HS-5 (cell line): ENCODE measurements around the gene SEMA5B.

Experiments
- DNase-seq: peaks from one replicate; pipeline ENCODE4 v3.0.0-alpha.2; 2012; ENCODE audit warnings: low read depth

SEMA5B gene

DNA sequence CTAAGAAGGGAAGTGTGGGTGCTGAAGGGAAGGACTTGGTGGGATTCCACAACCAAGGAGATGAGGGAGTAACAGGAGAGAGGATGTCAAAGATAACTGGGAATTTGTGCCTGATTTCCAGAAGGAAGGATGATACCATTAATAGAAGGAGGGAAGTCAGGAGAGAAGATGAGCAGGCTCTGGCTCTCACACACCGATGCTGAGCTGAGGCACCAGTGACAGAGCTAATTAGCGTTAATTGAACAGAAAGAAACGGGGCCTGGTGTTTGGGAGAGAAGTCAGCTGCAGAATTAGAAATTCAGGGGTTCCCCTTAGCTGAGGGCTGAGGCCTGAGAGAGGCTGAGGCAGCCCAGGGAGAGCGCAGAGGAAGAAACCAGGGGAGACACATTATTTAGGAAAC is 27.4 kb upstream of the SEMA5B start:
- no peak for DNase-seq

GRCh38 chr3:123054109-123054778 is 26.7 kb upstream of the SEMA5B start:
- no peak for DNase-seq

GRCh38 chr3:123053107-123053506 is 25.5 kb upstream of the SEMA5B start:
- no peak for DNase-seq

DNA sequence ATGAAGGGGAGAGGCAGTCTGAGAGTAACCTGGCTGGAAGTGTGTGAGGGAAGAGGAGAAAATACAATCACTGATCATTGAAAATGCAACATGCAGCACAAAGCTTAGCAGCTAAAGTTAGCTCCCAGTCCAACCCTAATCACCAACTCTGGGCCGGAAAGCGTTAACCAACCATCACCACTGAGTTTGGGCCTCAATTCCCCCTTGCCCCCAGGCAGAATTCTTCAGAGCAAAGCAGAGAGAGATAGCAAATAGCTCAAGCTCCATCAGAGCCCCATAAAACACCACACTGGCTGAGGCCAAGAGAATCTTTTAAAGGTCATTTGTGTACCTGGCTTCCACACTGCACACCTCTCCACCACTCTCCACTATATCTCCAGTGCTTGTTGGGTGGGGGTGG is 23.1 kb upstream of the SEMA5B start:
- no peak for DNase-seq

GRCh38 chr3:123048480-123049237 is 21.1 kb upstream of the SEMA5B start:
- DNase-seq: no peak

- DNase-seq: no peak
Observed at GRCh38 chr3:123047062-123047319, 19.4 kb upstream of the SEMA5B start.

DNA sequence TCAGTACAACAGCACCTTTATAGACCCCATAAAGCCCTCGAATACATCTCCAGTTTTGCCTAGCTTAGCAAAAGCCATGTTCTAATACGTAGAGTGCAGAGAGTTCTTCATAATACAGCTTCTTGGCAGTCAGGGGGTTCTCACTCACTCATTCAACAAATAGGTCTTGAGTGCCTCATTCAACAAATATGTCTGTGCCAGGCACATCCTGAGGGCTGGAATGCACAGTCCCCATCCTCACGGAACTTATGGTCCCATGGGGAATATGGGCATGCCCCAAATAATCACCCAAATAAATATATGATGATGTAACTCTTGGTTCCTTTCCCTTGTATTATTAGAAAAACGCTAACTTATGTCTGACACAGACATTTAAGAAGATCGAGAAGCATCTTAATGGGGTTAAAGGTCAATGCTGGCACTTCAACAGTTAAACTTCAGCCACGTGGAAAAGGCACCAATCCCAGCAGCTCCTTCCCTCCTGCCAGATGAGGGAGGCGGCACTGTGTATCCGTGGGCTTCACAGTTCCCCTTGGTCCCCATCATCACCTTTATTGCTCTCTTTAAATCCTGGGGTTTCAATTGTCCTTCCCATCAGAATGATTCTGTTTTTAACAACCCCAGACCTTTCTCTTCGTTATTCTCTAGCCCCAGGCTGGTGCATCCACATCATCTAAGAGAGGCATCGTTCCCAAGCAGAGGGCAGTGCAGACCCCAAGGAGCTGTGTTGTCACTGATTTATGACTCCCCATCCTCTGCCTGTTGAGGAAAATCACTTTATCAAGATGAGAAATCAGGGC is 18.9 kb upstream of the SEMA5B start:
- no peak for DNase-seq

DNA sequence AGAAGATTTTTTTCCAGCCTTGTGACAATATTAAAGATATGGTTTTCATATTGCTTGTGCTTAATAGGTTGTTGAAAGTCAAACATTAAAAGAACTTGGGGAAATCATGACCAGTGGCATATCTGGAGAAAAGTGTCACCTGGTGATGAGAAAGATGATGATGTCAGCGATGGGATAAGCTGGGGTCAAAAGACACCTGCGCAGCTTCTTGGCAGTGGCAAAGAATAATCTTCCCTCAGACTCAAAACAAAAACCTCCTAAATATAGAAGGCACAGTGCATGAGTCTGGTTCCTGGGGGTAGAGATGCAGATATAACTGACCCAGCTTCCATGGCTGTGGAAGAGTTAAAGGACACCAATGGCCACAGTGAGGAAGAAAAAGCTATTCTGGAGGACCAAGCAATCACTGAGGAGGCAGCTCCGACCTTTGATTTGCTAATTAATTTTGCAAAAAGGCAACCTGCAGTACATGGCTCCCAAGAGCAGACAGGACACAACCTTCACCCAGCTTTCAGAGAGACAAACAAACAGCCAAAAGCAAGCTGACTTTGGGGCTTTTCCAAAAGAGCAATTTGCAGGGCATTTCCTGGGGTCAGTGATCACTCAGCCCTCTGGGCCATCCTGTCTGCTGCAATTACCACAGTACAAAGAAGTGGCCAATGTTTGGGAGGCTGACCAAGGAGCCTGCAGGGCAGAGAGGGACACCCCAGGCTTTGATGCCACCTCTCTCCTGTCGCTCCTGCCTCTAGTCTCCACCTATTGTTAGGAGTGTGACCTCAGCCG is 17.6 kb upstream of the SEMA5B start:
- no peak for DNase-seq

DNA sequence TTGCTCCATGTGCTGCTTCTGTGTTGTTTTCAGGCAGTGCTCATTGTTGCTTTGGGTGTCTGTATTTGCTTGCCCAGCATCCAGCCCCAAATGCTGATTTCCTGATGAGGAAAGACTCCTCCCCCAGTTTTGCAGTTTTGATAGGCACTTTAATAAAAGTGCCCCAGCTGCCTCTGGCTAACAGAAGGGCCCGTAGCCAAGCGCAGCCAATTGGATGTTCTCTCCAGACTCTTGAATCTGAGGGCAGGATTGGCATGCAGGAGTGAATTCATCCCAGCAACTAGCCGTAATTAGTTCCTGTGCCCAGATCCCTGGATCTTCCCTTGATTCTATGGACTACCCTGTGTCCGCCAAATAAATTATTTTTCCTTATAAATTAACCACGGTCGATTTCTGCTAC is 14.8 kb upstream of the SEMA5B start:
- no peak for DNase-seq

DNA sequence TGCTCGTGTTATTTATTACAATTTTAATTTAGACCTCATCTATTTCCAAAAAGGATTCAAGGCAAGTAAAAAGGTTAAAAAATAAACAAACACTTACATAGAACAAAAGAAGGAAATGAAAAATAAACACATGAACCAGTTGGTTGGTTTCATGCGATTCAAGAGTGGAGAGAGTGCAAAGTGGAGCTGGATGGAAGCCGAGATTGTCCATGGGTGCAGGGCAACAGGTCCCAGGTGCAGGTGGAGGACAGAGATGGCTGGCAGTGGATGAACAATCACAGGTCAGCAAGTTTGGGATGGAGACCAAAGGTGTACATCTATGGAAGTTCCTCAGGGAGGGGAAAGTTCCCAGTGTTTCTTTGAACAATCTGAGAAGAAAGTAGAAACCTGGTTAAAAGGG is 11.6 kb upstream of the SEMA5B start:
- no peak for DNase-seq

GRCh38 chr3:123038751-123039150 is 11.2 kb upstream of the SEMA5B start:
- DNase-seq: no peak

GRCh38 chr3:123037015-123037375 is 9.4 kb upstream of the SEMA5B start:
- DNase-seq: no peak

DNA sequence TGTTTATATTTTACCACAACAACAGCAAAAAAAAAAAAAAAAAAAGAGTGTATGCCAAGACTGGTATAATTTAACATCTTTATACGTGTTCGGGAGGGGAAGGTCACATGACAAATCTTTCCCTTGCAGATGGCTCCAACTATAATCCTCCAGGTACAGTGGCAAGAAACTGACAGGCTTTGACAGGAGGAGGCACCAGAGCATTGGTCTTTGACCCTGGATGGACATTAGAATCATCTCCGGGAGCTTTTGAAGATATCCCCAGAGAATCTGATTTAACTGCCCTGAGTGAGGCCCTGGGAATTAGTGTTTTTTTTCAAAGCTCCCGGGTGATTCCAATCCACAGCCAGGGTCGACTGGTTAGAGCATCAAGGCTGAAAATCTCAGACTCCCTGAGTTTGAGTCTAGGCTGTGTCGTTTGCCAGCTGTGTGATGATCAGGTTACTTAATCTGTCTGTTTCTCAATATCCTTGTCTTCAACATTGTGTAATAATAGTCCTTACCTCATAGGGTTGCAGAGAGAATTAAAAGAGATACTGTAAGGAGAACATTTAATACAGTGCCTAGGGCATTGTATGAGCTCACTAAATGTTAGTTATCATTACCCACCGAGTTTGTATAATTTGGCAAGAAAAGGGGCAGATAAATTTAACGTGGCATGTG is 8.9 kb upstream of the SEMA5B start:
- DNase-seq: peak; percentile 25

- DNase-seq: no peak
Observed at GRCh38 chr3:123034996-123035395, 7.4 kb upstream of the SEMA5B start.

GRCh38 chr3:123034120-123034519 is 6.6 kb upstream of the SEMA5B start:
- no peak for DNase-seq

DNA sequence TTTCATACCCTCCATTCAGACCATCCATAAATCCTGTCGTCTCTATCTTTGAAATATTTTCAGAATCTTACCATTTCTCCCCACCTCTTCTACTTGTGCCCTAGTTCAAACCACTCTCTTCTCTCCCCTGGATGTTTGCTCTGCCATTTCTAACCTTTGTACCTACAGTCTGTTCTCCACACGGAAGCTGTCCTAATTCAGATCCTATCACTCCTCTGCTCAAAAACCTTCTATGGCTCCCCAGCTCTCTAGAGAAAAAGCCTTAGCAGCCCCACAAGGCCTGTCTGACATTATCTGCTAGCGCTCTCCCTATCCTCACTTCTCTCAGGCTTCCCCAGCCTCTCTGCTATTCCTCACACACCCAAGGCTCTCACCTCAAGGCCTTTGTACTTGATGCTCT is 4.5 kb upstream of the SEMA5B start:
- no peak for DNase-seq

DNA sequence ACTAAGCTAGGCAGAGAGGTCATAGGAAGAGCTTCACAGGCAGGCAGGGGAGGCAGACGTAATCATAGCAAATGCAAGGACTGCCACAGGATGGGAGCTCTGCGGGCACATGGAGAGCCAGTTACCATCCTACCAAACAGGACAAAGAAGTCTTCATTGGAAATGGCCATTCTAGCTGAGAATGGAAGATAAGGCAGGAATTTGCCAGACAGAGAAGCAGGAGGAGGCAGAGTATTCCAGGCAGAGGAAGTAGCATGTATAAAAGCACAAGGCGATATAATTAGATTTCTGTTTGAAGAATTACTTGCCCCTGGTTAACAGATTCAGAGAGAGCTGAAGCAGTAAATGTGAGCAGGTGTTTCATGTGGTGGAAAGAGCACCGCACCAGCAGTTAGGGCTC is 3.5 kb upstream of the SEMA5B start:
- DNase-seq: no peak

DNA sequence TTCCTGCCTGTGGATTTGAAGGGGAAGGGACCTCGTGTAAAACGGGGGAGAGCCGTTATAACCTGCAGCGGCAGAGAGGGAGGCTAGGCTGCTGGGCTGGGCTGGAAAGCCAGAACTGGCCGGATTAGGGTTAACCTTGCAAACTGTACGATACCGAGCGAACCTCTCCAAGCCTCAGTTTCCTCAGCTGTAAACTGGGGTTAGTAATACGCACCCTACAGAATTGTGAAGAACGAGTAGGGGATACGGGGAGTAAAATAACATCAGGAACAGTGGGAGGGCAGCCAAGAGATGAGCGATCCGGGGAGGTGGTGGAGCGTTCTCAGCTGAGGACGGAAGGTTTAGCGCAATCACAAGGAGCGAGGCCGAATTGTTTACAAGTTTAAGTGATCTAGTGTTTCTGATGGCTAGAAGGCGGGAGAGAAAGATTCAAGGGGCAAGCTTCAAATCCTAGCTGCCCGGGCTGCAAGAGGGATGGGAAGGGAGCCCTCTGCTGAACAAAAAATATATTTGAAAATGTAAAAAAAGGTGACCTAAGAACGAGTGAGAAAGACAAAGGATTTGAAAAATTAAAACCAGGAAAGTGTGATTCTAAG is 768 bp upstream of the SEMA5B start:
- peak; percentile 47 for DNase-seq

- DNase-seq: no peak
Observed at GRCh38 chr3:123026565-123027291, 835 bp downstream of the SEMA5B start.

- DNase-seq: no peak
Observed at GRCh38 chr3:123025642-123026521, 1.7 kb downstream of the SEMA5B start.
